A549 (cell line): Measurements from ENCODE around the gene BCOR.

Source experiments
- CTCF ChIP-seq: fragments of >200 bp; sonication (Bioruptor Twin); formaldehyde crosslinking; IDR thresholded peaks from 3 replicates; pipeline ENCODE4 v1.5.1; 2016
- ELK1 ChIP-seq: fragments of 150-350 bp; IDR thresholded peaks from 2 replicates; pipeline ENCODE4 v1.6.1; 2014; ENCODE audit warnings: low read depth, mild to moderate bottlenecking, low read length
- EP300 ChIP-seq, 2 experiments: fragments of >200 bp; sonication (Bioruptor Twin); formaldehyde crosslinking; IDR thresholded peaks; 2 replicates in 1 of 2; 3 replicates in 1 of 2; pipeline ENCODE4 v1.6.1; 2016 to 2017
- MYC ChIP-seq: IDR thresholded peaks from 2 replicates; pipeline ENCODE4 v1.6.1; 2012; ENCODE audit warnings: mild to moderate bottlenecking, inconsistent platforms, low read length, improper control_type of control experiment, borderline replicate concordance
- NFE2L2 ChIP-seq: fragments of 150-350 bp; conservative IDR thresholded peaks from 2 replicates; pipeline ENCODE4 v1.6.1; 2014; ENCODE audit warnings: low read length
- POLR2A ChIP-seq: IDR thresholded peaks from 2 replicates; pipeline ENCODE4 v1.6.1; 2012; ENCODE audit warnings: mild to moderate bottlenecking, low read length
- POLR2AphosphoS2 ChIP-seq: conservative IDR thresholded peaks from 2 replicates; pipeline ENCODE4 v1.6.1; 2012; ENCODE audit warnings: low read length, improper control_type of control experiment, inconsistent platforms
- REST ChIP-seq: fragments of 200-600 bp; sonication (generic); IDR thresholded peaks from 2 replicates; pipeline ENCODE4 v1.6.1; 2016; ENCODE audit warnings: antibody characterized with exemption, mild to moderate bottlenecking, moderate library complexity
- SMC3 ChIP-seq: fragments of >200 bp; sonication (Bioruptor Twin); formaldehyde crosslinking; IDR thresholded peaks from 3 replicates; pipeline ENCODE4 v1.6.1; 2018; ENCODE audit warnings: inconsistent platforms
- TFCP2L1 ChIP-seq: fragments of 250-450 bp; sonication (Bioruptor Pico); IDR thresholded peaks from 2 replicates; pipeline ENCODE4 v1.5.0; 2021; ENCODE audit warnings: mild to moderate bottlenecking
- TP53 ChIP-seq: fragments of 250-450 bp; sonication (Bioruptor Pico); IDR thresholded peaks from 2 replicates; pipeline ENCODE4 v1.5.0; 2021; ENCODE audit warnings: mild to moderate bottlenecking, moderate library complexity
- TF ChIP-seq, protein P1 (sequence below): IDR thresholded peaks from 2 replicates; pipeline ENCODE4 v1.6.1; 2012; ENCODE audit warnings: low read depth, borderline replicate concordance

- no peak for TF ChIP-seq EP300 (IDR thresholded peaks at IDR 0.05)
- no peak for TF ChIP-seq CTCF
- TF ChIP-seq NFE2L2: no peak
- no peak for TF ChIP-seq POLR2A
- TF ChIP-seq TP53 (CRISPR knock-in tag): no peak
- no peak for TF ChIP-seq MYC
- no peak for TF ChIP-seq SMC3
- no peak for TF ChIP-seq ELK1
- TF ChIP-seq REST: no peak
- no peak for TF ChIP-seq POLR2AphosphoS2
- TF ChIP-seq, protein P1, sequence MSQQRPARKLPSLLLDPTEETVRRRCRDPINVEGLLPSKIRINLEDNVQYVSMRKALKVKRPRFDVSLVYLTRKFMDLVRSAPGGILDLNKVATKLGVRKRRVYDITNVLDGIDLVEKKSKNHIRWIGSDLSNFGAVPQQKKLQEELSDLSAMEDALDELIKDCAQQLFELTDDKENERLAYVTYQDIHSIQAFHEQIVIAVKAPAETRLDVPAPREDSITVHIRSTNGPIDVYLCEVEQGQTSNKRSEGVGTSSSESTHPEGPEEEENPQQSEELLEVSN: no peak
- no peak for TF ChIP-seq TFCP2L1
These were observed 19.9 kb downstream of the BCOR start for GRCh38 chrX:40077906-40078305.
